ENCODE data around the gene TRABD2B. TPM values are rescaled to one million over a fixed set of nuclear protein-coding genes. Genes with fewer than 3 reads are reported as not detected.

TRABD2B gene
- total and polyA plus RNA-seq, 4 donors, result 0.28 to 2.6 (median 1.3) TPM

DNA sequence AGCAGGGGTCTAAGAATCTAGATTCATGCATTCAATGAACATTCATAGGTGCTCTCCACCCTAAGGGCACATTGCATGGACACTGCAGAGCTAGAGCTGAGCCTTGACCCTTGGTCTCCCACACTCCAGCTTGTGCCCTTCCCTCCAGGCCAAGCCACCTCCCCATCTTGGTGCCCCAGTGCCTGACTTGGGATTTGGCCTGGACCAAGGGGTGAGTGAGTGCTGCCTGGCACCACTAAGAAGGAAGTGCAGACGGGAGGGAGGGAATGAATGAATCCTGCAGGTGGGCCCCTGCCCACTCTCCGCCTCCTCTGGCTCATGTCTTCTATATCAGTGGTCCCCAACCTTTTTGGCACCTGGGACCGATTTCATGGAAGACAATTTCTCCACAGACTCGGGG is 146.7 kb downstream of the TRABD2B start:
- no peaks in the 10 kb centered on the region for H3K36me3 ChIP-seq (ENCODE audit: control insufficient read depth in 4 of 4, insufficient read depth in 3 of 4, low read depth in 1 of 4, low read length in 3 of 4)
- H3K27ac ChIP-seq (ENCODE audit: low read depth in 1 of 2, low read length in 2 of 2), result peak overlapping the region in 1 of 2 donors; percentile 34
- H3K9ac ChIP-seq (ENCODE audit: low read depth in 1 of 2, low read length in 2 of 2), result no peak overlapping the region
- H3K4me1 ChIP-seq (ENCODE audit: control insufficient read depth in 4 of 4, insufficient read depth in 4 of 4, low read length in 3 of 4), result peaks cover 0 to 4% (median 0%) of the 10 kb centered on the region in 4 donors
- H3K27me3 ChIP-seq (ENCODE audit: control insufficient read depth in 4 of 4, insufficient read depth in 4 of 4, low read length in 3 of 4), result no peaks in the 10 kb centered on the region
- WGBS, result 97% methylated on average over 4 of the region's 4 CpGs
- H3K9me3 ChIP-seq (ENCODE audit: control insufficient read depth in 4 of 4, low read length in 3 of 4), result no peaks in the 10 kb centered on the region
- no peak overlapping the region for H3K4me3 ChIP-seq (ENCODE audit: low read depth in 1 of 3, low read length in 3 of 3)
- TF ChIP-seq YY1 (IDR thresholded peaks at IDR 0.05) (no peak), NR2F2 (IDR thresholded peaks at IDR 0.05) (no peak), FOXA1 (IDR thresholded peaks at IDR 0.05) (no peak), TAF1 (conservative IDR thresholded peaks at IDR 0.05) (no peak), REST (IDR thresholded peaks at IDR 0.05) (no peak), HNF4G (IDR thresholded peaks at IDR 0.05) (no peak)
- TF ChIP-seq, protein P1, sequence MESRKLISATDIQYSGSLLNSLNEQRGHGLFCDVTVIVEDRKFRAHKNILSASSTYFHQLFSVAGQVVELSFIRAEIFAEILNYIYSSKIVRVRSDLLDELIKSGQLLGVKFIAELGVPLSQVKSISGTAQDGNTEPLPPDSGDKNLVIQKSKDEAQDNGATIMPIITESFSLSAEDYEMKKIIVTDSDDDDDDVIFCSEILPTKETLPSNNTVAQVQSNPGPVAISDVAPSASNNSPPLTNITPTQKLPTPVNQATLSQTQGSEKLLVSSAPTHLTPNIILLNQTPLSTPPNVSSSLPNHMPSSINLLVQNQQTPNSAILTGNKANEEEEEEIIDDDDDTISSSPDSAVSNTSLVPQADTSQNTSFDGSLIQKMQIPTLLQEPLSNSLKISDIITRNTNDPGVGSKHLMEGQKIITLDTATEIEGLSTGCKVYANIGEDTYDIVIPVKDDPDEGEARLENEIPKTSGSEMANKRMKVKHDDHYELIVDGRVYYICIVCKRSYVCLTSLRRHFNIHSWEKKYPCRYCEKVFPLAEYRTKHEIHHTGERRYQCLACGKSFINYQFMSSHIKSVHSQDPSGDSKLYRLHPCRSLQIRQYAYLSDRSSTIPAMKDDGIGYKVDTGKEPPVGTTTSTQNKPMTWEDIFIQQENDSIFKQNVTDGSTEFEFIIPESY (IDR thresholded peaks at IDR 0.05), result no peak
- DNase-seq (ENCODE audit: low spot score), result no peak

DNA sequence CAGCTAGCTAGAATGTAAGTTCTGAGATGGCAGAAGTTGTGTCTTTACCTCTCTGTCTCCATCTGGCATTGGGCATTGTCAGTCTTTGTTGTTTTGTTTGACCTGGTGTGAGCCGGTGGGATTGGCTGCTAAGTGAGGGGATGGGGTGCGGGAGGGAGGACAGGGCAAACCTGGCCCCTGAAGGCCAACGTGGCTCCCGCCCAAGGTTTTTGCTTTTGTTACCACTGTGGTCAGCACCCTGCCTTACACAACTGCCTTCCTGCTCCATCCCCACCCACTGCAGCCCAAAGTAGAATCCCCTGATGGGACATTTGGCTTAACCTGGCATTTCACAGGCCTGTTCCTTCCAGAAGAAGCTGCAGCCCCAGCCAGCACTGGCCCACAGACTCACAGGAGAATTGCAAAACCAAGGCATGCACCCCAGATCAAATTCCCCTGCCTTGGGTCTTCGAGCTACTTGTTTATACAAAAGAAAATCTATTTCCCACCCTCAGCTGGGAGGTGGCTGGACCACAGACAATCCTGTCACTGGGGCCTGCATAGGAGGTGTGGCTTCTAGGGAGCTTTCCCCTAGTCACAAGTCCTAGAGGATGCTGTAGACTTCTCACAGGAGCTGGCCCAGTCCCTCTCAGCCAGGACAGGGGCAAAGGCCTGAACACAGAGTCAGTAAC is 147.5 kb downstream of the TRABD2B start:
- no peak for DNase-seq (ENCODE audit: low spot score)
- Histone ChIP-seq H3K4me1 (ENCODE audit: control insufficient read depth in 4 of 4, insufficient read depth in 4 of 4, low read length in 3 of 4) (peaks cover 0 to 3% (median 0%) of the 10 kb centered on the region in 4 donors), H3K36me3 (ENCODE audit: control insufficient read depth in 4 of 4, insufficient read depth in 3 of 4, low read depth in 1 of 4, low read length in 3 of 4) (no peaks in the 10 kb centered on the region), H3K9me3 (ENCODE audit: control insufficient read depth in 4 of 4, low read length in 3 of 4) (no peaks in the 10 kb centered on the region), H3K4me3 (ENCODE audit: low read depth in 1 of 3, low read length in 3 of 3) (no peak overlapping the region), H3K9ac (ENCODE audit: low read depth in 1 of 2, low read length in 2 of 2) (no peak overlapping the region), H3K27ac (ENCODE audit: low read depth in 1 of 2, low read length in 2 of 2) (no peak overlapping the region), H3K27me3 (ENCODE audit: control insufficient read depth in 4 of 4, insufficient read depth in 4 of 4, low read length in 3 of 4) (no peaks in the 10 kb centered on the region)
- TF ChIP-seq GABPA (IDR thresholded peaks at IDR 0.05 in 1 of 2, conservative IDR thresholded peaks at IDR 0.05 in 1 of 2) (no peak), REST (IDR thresholded peaks at IDR 0.05) (no peak), JUND (IDR thresholded peaks at IDR 0.05) (no peak), RAD21 (IDR thresholded peaks at IDR 0.05) (no peak), SP1 (IDR thresholded peaks at IDR 0.05) (no peak), HNF4A (conservative IDR thresholded peaks at IDR 0.05) (no peak), NR2F2 (IDR thresholded peaks at IDR 0.05) (no peak), RXRA (IDR thresholded peaks at IDR 0.05) (no peak), TAF1 (conservative IDR thresholded peaks at IDR 0.05) (no peak), HNF4G (IDR thresholded peaks at IDR 0.05) (no peak), EGR1 (IDR thresholded peaks at IDR 0.05; ENCODE audit: low read depth in 2 of 2) (no peak)
- TF ChIP-seq, protein P2, sequence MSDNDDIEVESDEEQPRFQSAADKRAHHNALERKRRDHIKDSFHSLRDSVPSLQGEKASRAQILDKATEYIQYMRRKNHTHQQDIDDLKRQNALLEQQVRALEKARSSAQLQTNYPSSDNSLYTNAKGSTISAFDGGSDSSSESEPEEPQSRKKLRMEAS (IDR thresholded peaks at IDR 0.05), result no peak
- TF ChIP-seq, protein P3, sequence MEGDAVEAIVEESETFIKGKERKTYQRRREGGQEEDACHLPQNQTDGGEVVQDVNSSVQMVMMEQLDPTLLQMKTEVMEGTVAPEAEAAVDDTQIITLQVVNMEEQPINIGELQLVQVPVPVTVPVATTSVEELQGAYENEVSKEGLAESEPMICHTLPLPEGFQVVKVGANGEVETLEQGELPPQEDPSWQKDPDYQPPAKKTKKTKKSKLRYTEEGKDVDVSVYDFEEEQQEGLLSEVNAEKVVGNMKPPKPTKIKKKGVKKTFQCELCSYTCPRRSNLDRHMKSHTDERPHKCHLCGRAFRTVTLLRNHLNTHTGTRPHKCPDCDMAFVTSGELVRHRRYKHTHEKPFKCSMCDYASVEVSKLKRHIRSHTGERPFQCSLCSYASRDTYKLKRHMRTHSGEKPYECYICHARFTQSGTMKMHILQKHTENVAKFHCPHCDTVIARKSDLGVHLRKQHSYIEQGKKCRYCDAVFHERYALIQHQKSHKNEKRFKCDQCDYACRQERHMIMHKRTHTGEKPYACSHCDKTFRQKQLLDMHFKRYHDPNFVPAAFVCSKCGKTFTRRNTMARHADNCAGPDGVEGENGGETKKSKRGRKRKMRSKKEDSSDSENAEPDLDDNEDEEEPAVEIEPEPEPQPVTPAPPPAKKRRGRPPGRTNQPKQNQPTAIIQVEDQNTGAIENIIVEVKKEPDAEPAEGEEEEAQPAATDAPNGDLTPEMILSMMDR (IDR thresholded peaks at IDR 0.05; ENCODE audit: low read depth, low read length, missing input control), result no peak
- TF ChIP-seq, protein P1 (IDR thresholded peaks at IDR 0.05), result no peak
- 95% methylated on average over 5 of the region's 5 CpGs for WGBS
